WTC11 (cell line): Measurements from ENCODE around the gene RHOU.
"Not testable (repeated sequence)": the region's sequence is repeated elsewhere in the genome, so short reads cannot be mapped to it uniquely, and the experiment has no call there.

Experiments
- CREB1 ChIP-seq: sonication (generic); formaldehyde crosslinking; IDR thresholded peaks from 2 replicates; pipeline ENCODE4 v1.8.0; 2023; ENCODE audit warnings: mild to moderate bottlenecking, missing genetic modification reagents
- CREM ChIP-seq: sonication (generic); formaldehyde crosslinking; IDR thresholded peaks from 2 replicates; pipeline ENCODE4 v1.8.1; 2022; ENCODE audit warnings: mild to moderate bottlenecking, missing genetic modification reagents, moderate library complexity
- CTCF ChIP-seq: fragments of 200-600 bp; IDR thresholded peaks from 2 replicates; pipeline ENCODE4 v1.8.0; 2022; ENCODE audit warnings: antibody characterized with exemption
- E2F1 ChIP-seq: sonication (generic); formaldehyde crosslinking; IDR thresholded peaks from 2 replicates; pipeline ENCODE4 v1.8.0; 2022; ENCODE audit warnings: mild to moderate bottlenecking, missing genetic modification reagents
- E2F5 ChIP-seq: sonication (generic); formaldehyde crosslinking; IDR thresholded peaks from 2 replicates; pipeline ENCODE4 v1.8.1; 2022; ENCODE audit warnings: mild to moderate bottlenecking, moderate library complexity, missing genetic modification reagents
- JUN ChIP-seq: sonication (generic); formaldehyde crosslinking; IDR thresholded peaks from 2 replicates; pipeline ENCODE4 v1.8.0; 2023; ENCODE audit warnings: mild to moderate bottlenecking, missing genetic modification reagents
- MAX ChIP-seq: sonication (generic); formaldehyde crosslinking; IDR thresholded peaks from 2 replicates; pipeline ENCODE4 v1.8.0; 2022; ENCODE audit warnings: mild to moderate bottlenecking, missing genetic modification reagents
- NFATC4 ChIP-seq: fragments of 250-450 bp; sonication (Bioruptor Pico); IDR thresholded peaks from 2 replicates; pipeline ENCODE4 v1.9.0; 2021; ENCODE audit warnings: mild to moderate bottlenecking
- NR3C1 ChIP-seq: sonication (generic); formaldehyde crosslinking; conservative IDR thresholded peaks from 2 replicates; pipeline ENCODE4 v1.8.1; 2023; ENCODE audit warnings: low read depth, mild to moderate bottlenecking, missing genetic modification reagents
- SMAD4 ChIP-seq: sonication (generic); formaldehyde crosslinking; IDR thresholded peaks from 2 replicates; pipeline ENCODE4 v1.8.0; 2022; ENCODE audit warnings: mild to moderate bottlenecking, missing genetic modification reagents
- TCF7 ChIP-seq: sonication (generic); formaldehyde crosslinking; IDR thresholded peaks from 2 replicates; pipeline ENCODE4 v1.8.0; 2022; ENCODE audit warnings: mild to moderate bottlenecking, low read depth, missing genetic modification reagents, moderate library complexity
- ZNF219 ChIP-seq: sonication (generic); formaldehyde crosslinking; IDR thresholded peaks from 2 replicates; pipeline ENCODE4 v1.8.0; 2023; ENCODE audit warnings: missing genetic modification reagents, mild to moderate bottlenecking, borderline replicate concordance
- ZNF232 ChIP-seq: sonication (generic); formaldehyde crosslinking; IDR thresholded peaks from 2 replicates; pipeline ENCODE4 v1.8.0; 2022; ENCODE audit warnings: mild to moderate bottlenecking, missing genetic modification reagents
- ZNF423 ChIP-seq: fragments of 250-450 bp; sonication (Bioruptor Pico); IDR thresholded peaks from 2 replicates; pipeline ENCODE4 v2.1.2; 2022; ENCODE audit warnings: mild to moderate bottlenecking, moderate library complexity

- TF ChIP-seq JUN (CRISPR knock-in tag); CTCF; ZNF232 (CRISPR knock-in tag); CREB1; CREM (CRISPR knock-in tag); MAX (CRISPR knock-in tag); TCF7; ZNF423 (CRISPR knock-in tag); SMAD4 (CRISPR knock-in tag); E2F5; ZNF219 (CRISPR knock-in tag); NR3C1 (CRISPR knock-in tag); E2F1 (CRISPR knock-in tag); NFATC4 (CRISPR knock-in tag): not testable (repeated sequence)
These were observed 40.7 kb downstream of the RHOU start for GRCh38 chr1:228775946-228776345.
